HG03045 (cell line): ENCODE results near the gene RAB35.
"Not testable (repeated sequence)": the region's sequence is repeated elsewhere in the genome, so short reads cannot be mapped to it uniquely, and the experiment has no call there.

Source experiments
- ATAC-seq: cut with Tn5 transposase; IDR thresholded peaks from one replicate; pipeline ENCODE4 v1.9.1; 2021; ENCODE audit warnings: mild to moderate bottlenecking, moderate library complexity; ENCODE audit not compliant: unreplicated experiment

RAB35 gene

GRCh38 chr12:120064054-120064940, 52.3 kb downstream of the RAB35 start:
- ATAC-seq: no peak

GRCh38 chr12:120062976-120063579, 53.5 kb downstream of the RAB35 start:
- ATAC-seq: no peak

GRCh38 chr12:120061575-120062214, 54.9 kb downstream of the RAB35 start:
- no peak for ATAC-seq

- ATAC-seq: no peak
Observed at GRCh38 chr12:120060717-120061116, 55.8 kb downstream of the RAB35 start.

- no peak for ATAC-seq
Observed at GRCh38 chr12:120060196-120060595, 56.4 kb downstream of the RAB35 start.

GRCh38 chr12:120056739-120057138, 59.8 kb downstream of the RAB35 start:
- no peak for ATAC-seq

- no peak for ATAC-seq
Observed at GRCh38 chr12:120055231-120056000, 61.1 kb downstream of the RAB35 start.

- ATAC-seq: no peak
Observed at GRCh38 chr12:120054293-120054692, 62.3 kb downstream of the RAB35 start.

GRCh38 chr12:120051535-120051934, 65.0 kb downstream of the RAB35 start:
- ATAC-seq: no peak

- no peak for ATAC-seq
Observed at GRCh38 chr12:120049426-120049825, 67.1 kb downstream of the RAB35 start.

- ATAC-seq: no peak
Observed at GRCh38 chr12:120048263-120048662, 68.3 kb downstream of the RAB35 start.

- no peak for ATAC-seq
Observed at GRCh38 chr12:120047072-120047471, 69.5 kb downstream of the RAB35 start.

GRCh38 chr12:120045367-120045766, 71.2 kb downstream of the RAB35 start:
- ATAC-seq: not testable (repeated sequence)
